ENCODE results near the gene TSSC4.

Gene TSSC4

DNA sequence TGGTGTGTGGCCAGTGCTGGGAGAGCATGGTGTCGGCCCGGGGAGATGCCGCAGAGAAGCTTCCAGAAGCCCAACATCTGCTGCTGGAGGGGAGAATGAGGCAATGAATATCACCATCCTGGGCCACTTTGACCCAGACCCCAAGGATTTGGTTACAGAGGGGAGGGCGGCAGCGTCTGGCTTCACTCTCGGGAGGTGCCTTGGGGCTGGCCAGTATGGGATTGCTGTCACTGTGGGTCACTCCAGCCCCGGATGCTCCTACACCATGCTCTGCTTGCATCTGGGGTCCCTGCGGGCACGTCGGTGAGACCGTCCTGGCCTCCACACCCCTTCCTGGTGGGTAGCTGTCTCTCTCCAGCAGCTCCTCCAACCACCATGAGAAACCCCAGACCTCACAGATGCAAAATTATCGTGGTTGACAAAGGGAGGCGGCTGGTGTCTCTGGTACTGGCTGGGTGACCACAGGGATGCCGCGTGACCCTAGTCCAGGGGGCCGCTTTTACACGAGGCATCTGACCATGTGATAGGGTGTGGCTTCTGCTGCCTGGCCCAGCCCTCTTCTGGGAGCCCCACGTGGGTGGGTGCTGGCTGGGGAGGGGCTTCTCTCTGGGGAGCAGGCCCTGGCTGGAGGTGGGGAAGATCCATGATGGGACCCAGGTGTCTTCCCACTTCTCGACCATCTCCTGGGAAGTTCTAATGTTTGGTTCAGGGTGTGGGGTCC is 49.9 kb downstream of the TSSC4 start:
- no peak for DNase-seq

DNA sequence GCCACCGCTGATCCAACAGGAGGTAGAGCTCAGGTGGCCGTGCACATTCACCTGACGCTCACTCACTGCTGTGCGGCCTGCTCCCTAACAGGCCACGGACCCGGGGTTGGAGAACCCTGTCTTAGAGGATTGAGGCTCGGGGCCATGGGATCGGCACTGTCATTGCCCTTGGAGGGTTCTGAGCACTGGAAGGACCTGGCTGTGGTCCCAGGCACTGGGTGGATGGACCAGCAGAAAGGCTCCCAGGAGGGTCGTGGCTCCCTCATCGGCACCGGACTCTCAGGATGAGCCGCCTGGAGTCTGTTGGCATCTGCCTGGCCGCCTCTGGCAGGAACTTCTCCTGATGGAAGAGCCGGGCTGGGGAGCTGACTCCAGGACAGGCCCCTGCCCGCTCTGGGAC is 50.8 kb downstream of the TSSC4 start:
- DNase-seq: no peak

DNA sequence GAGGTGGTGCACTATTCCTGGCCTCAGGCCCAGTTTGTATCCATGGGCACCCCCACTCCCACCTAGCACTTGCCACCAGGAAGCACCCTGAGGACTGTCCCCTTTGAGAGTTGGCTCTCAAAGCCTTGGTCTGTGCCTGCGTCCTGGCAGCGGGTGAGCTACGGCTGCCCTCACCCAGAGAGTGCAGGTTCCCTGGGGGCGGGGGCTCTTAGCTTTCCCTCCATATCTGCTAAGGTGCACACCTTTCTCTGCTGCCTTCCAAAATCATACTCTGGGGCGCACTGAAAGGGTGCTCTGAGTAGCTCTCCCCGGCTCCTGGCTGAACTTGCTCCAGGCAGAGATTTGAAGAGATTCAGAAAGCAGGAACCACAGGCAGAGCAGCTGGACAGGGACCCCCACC is 51.4 kb downstream of the TSSC4 start:
- DNase-seq: no peak

DNA sequence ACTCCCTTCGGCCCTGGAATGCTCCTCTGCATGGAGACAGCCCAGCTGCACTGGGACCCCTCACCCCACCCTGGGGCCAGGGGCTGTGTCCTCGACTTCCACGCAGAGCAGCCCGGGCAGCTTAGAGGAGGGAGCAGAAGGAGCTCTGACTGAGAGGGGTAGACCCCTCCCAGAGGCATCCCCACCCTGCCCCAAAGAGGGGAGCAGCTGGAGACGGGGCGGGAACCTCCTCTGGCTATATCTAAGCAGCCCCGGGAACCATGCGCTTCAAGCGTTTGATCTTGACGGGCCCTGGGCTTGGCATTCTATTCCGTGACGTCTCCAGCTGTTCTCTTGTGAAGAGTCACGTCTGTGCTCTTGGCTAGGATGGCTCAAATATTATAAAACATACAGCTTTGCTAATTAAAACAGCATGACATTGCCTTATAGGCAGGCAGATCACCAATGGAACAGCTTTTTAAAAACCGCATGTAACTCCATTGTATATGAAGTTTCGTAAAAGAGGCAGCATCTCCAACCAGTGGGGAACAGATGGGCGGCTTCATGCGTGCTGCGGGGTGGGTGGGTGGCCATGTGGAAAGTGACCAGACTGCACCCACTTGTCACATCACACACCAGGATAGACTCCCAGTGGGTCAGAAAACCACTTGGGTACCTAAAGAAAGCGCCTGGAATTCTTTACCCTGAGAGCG is 51.9 kb downstream of the TSSC4 start:
- no peak for DNase-seq

DNA sequence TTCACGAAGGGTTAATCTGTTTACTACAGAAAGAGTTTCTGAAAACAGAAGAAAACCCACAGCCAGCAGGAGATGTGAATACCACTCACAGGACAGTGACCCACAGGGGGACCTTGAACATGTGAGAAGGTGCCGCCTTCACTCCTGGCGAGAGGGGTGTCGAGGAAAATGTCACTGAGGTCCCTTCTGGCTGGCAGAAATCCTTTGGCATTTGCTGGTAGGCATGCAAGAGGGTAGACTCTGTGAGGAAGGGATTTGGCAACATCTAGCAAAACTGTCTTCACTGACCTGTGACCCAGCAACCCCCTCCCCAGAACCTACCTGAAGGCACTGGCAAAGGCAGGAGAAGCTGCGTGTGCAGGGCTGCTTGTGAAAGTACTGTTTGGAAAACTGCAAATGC is 52.9 kb downstream of the TSSC4 start:
- DNase-seq: no peak
